DMS153 treated with DMSO at 0.1 percent for 48 hours (cell line): ENCODE measurements around the gene KCNJ15.

Source experiments
- DNase-seq: peaks from one replicate; lab custom pipeline; 2025; ENCODE audit not compliant: unreplicated experiment; lab: John Stamatoyannopoulos, UW

KCNJ15 gene

GRCh38 chr21:38297194-38297631 lies 40.4 kb downstream of the KCNJ15 start:
- no peak for DNase-seq

GRCh38 chr21:38297871-38298270 lies 41.1 kb downstream of the KCNJ15 start:
- DNase-seq = no peak

- DNase-seq = no peak
Measured at GRCh38 chr21:38298832-38299231, 42.0 kb downstream of the KCNJ15 start.

- no peak for DNase-seq
Measured at GRCh38 chr21:38299671-38300070, 42.9 kb downstream of the KCNJ15 start.

- DNase-seq = no peak
Measured at GRCh38 chr21:38300141-38300578, 43.4 kb downstream of the KCNJ15 start.

- no peak for DNase-seq
Measured at GRCh38 chr21:38301321-38302214, 44.8 kb downstream of the KCNJ15 start.

GRCh38 chr21:38303300-38303699 lies 46.5 kb downstream of the KCNJ15 start:
- no peak for DNase-seq

GRCh38 chr21:38306433-38307141 lies 49.8 kb downstream of the KCNJ15 start:
- no peak for DNase-seq

- no peak for DNase-seq
Measured at GRCh38 chr21:38307771-38308531, 51.2 kb downstream of the KCNJ15 start.

GRCh38 chr21:38308532-38309119 lies 51.8 kb downstream of the KCNJ15 start:
- no peak for DNase-seq

GRCh38 chr21:38310646-38311485 lies 54.1 kb downstream of the KCNJ15 start:
- peak; percentile 89 for DNase-seq

GRCh38 chr21:38311765-38312164 lies 55.0 kb downstream of the KCNJ15 start:
- peak; percentile 38 for DNase-seq

- DNase-seq = no peak
Measured at GRCh38 chr21:38312822-38313221, 56.0 kb downstream of the KCNJ15 start.

- DNase-seq = no peak
Measured at GRCh38 chr21:38314558-38314957, 57.8 kb downstream of the KCNJ15 start.

- DNase-seq = no peak
Measured at GRCh38 chr21:38315122-38315521, 58.3 kb downstream of the KCNJ15 start.

- DNase-seq = no peak
Measured at GRCh38 chr21:38319781-38320180, 63.0 kb downstream of the KCNJ15 start.

GRCh38 chr21:38321568-38321967 lies 64.8 kb downstream of the KCNJ15 start:
- no peak for DNase-seq

- DNase-seq = no peak
Measured at GRCh38 chr21:38322311-38322950, 65.6 kb downstream of the KCNJ15 start.

- DNase-seq = peak; percentile 92
Measured at GRCh38 chr21:38323721-38324531, 67.1 kb downstream of the KCNJ15 start.
